ENCODE data around the gene COL7A1.
"Not testable (repeated sequence)": the region's sequence is repeated elsewhere in the genome, so short reads cannot be mapped to it uniquely, and the experiment has no call there.

COL7A1 gene

DNA sequence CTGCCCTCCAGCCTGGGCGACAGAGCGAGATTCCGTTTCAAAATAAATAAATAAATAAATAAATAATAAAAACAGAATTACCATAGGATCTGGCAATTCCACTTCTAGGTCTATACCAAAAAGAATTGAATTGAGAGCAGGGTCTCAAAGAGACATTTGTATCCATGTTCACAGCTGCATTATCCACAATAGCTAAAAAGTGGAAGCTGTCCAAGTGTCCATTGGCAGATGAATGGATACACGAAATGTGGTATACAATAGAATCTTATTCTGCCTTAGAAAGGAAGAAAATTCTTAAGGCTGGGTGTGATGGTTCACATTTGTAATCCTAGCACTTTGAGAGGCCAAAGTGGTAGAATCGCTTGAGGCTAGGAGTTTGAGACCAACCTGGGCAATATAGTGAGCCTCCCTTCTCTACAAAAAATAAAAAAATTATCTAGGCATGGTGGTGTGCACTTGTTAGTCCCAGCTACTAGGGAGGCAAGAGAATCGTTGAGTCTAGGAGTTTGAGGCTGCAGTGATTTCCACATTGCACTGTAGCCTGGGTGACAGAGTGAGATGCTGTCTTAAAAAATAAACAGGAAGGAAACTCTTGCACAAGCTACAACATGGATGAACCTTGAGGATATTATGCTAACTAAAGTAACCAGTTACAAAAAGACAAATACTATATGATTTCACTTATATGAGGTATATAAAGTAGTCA is 62.7 kb downstream of the COL7A1 start:
- no peak for DNase-seq

DNA sequence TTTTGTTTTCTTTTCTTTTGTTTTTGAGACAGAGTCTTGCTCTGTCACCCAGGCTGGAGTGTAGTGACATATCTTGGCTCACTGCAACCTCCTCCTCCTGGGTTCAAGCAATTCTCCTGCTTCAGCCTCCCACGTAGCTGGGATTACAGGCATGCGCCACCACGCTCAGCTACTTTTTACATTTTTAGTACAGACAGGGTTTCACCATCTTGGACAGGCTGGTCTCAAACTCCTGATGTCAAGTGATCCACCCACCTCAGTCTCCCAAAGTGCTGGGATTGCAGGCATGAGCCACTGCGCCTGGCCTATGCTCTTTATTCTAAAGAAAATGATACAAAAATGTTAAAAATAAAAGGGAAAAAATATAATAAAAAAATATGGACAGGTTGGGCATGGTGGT is 64.4 kb downstream of the COL7A1 start:
- DNase-seq: not testable (repeated sequence)

DNA sequence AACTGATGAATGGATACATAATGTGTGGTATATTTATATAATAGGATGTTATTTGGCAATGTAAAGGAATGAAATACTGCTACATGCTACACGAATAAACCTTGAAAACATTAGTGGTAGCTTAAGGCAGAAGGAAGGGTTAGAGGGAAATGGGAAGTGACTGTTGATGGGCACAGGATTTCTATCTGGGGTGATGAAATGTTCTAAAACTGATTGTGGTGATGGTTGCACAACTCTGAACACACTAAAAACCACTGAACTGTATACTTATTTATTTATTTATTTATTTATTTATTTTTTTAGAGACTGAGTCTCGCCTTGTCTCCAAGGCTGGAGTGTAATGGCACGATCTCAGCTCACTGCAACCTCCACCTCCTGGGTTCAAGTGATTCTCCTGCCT is 66.4 kb downstream of the COL7A1 start:
- no peak for DNase-seq

DNA sequence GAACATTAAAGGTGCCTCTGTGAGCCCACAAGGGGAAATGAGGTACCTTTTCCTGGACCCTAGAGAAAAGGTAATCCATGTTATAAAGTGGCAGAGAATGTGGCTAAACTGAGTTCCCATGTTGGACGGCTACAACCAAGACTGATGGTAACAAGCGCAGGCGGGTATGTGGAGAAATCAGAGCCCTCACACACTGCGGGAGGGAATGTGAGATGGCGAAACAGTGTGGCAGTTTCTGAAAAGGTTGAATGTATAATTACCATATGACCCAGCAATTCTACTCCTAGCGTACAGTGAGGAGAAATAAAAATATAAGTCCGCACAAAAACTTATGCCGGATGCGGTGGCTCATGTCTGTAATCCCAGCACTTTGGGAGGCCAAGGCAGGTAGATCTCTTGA is 67.1 kb downstream of the COL7A1 start:
- DNase-seq: no peak

DNA sequence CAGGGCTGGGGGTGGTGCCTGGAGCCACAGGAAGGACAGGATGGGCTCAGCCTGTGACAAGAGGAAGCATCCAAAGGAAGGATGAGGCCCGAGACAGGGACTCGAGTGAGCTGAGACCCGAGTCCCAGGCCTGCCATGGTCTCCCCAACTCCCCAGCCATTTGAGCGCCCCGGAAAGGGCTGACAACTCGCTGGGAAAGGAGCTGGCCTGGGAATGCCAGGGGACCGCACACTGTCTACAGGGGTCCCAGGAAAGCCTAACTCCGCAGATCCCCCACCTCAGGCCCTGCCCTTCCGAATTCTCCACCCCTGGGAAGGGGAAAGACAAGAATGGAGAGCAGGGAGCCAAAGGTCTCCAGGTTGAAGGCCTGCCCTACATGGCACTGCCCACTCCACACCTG is 70.2 kb downstream of the COL7A1 start:
- no peak for DNase-seq

DNA sequence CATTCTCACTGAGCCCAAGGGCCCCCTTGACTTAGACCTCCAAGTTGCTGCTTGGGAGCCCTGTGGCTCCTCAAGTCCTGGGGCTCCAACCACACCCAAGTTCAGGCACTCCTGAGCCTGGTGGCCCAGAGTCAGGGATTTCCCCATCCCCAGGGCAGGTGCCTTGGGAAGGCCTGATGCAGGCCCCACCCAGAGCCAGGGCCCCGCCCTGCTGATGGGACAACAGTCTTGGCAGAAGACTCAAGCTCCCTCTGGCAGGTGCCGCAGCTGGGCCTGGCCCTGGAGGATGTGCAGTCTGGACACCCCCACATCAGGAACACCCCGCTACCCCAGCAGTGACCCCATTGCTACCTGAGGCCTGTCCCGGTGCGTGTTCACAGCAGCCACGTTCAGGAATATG is 73.5 kb downstream of the COL7A1 start:
- no peak for DNase-seq

DNA sequence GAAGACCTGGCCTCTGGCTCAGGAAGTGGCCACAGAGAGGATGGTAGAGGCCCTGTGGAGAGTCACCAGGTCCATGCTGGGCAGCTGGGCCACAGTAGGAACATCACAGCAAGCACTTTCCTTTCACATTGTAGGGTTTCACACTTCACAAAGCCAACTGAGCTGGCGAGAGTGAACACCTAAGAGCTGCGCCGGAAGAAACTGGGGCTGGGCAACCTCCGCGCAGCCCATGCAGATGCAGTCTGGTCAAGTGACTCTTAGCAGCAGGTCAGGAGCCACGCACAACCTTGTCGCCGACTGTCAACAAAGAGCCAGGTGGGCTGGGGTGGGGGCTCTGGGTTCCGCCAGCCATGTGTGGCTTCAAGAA is 75.9 kb downstream of the COL7A1 start:
- DNase-seq: no peak

DNA sequence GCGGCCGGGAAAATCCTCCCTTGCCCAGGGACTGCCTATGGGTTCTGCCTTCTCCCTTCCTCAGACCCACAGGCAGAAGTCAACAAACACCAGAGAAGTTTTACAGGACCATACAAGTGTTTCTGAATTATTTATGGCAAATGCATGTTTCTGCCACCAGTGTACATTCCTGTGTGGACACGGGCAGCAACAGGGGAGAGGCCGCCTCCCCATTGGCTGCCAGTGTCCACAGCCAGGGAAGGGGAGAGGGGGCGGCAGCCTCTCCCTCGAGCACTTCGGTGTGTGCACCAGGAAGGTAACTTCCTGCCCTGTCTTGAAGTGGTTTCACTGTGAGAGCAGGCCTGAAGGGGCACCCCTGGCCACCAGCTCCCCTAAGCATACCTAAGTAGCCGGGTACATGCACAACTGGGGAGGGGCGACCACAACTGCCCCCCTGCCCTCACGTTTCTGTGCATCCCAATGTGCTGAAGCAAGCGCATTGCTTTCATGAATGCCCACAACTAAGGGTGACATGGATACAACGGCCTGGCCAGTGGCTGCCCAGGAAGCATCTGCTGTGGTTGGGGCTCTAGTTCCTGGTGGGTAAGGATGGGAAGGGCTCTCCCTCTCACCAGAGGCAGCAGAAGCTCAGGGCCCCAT is 76.4 kb downstream of the COL7A1 start:
- DNase-seq: no peak

DNA sequence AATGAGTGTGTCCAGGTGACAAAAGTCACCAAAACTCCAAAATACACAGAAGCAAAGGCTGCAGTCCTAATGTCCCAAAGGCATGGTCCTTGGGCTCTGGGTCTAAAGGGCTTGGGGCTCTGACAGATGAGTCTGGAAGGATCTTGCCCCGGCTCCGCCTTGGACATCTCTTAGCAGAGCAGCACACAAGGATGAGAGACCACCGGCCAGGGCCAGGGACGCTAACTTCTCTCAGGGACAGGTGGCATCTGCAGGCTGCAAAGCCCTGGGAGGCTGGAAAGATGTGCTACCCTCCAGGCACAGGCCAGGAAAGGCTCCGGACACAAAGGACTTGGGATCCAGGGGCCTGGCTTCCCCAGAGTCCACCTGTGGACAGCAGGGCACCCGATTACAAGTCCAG is 77.1 kb downstream of the COL7A1 start:
- no peak for DNase-seq

DNA sequence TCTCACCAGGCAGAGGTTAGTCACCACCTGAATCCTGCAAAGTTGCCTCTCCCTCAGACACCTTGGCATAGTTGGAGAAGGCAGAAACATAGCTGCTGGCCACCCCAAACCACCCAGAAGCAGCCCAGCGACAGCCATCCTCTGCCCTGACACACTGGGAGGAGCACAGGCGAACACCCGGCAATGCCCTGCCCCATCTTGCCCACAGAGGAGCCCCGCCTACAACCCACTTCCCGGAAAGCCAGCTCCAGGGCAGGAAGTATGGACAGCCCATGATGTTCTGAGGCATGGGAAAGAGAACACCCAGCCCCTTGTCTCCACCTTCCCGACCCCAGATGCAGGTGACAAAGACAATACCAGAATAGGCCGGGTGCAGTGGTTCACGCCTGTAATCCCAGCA is 78.6 kb downstream of the COL7A1 start:
- DNase-seq: no peak

DNA sequence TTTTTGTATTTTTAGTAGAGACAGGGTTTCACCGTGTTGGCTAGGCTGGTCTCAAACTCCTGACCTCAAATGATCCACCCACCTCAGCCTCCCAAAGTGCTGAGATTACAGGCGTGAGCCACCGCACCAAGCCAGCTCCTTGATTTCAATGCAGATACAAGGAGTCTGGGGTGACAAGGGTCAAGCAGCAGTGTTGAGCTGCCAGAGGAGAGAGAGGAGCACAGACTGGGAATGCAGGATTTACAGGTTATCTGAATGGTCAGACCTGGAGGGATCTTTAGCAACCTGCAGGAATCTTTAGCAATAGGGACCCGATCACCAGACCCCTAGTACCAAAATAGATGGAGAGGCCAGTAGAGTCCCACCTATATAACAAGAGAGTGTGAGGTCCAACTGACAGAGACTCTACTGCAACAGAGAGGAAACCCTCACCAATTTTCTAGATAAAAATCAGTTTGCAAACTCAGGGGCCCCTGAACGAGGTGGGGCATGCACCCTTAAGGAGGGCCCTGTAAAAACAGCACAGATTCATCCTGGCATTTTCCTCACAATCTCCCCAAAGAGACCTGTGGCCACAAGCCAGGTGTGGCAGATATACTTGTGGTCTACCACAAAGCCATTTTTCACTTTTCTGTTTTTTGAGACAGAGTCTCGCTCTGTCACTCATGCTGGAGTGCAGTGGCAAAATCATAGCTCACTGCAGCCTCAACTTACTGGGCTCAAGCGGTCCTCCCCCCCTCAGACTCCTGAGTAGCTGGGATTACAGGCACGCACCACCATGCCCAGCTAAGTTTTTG is 80.5 kb downstream of the COL7A1 start:
- DNase-seq: no peak

All from activated CD4-positive, alpha-beta T cell treated with anti-CD3 and anti-CD28 coated beads, Interleukin-2, amount 50 U/mL, for 1 hour (primary cell).